MCF 10A (cell line): ENCODE results near the gene SETBP1. TPM values are rescaled to one million over a fixed set of nuclear protein-coding genes. Genes with fewer than 3 reads are reported as not detected.

Source experiments
- BruUV-seq: library from RNA; stranded (reverse); fragments of 400-500 nt; replicated peaks from 2 replicates; lab custom pipeline; 2021; lab: Mats Ljungman, UMichigan
- CTCF ChIA-PET: fragments of 300-600 bp; sonication (Branson Sonifier 250); formaldehyde crosslinking; extraction: SDS; loops from one replicate; lab custom pipeline; 2021; ENCODE audit warnings: antibody characterized with exemption, inconsistent platforms; lab: Yijun Ruan, JAX
- POLR2A ChIA-PET: fragments of 300-600, 350-650 bp; sonication (Branson Sonifier 250); formaldehyde crosslinking; extraction: SDS; loops from one replicate; lab custom pipeline; 2020; ENCODE audit warnings: antibody characterized with exemption, inconsistent platforms; lab: Yijun Ruan, JAX
- DNase-seq: peaks from one replicate; pipeline ENCODE4 v3.0.0-alpha.2; 2018; ENCODE audit not compliant: unreplicated experiment
- H3K27ac Mint-ChIP-seq: one replicate; pipeline ENCODE4 v1.8.0; 2022; ENCODE audit warnings: mild to moderate bottlenecking, low read depth, mixed read lengths; ENCODE audit not compliant: unreplicated experiment
- H3K27me3 Mint-ChIP-seq: one replicate; pipeline ENCODE4 v1.8.0; 2022; ENCODE audit warnings: mixed read lengths; ENCODE audit not compliant: insufficient read depth, unreplicated experiment
- H3K36me3 Mint-ChIP-seq: one replicate; pipeline ENCODE4 v1.8.0; 2022; ENCODE audit warnings: mild to moderate bottlenecking, moderate library complexity, mixed read lengths; ENCODE audit not compliant: insufficient read depth, unreplicated experiment
- H3K4me1 Mint-ChIP-seq: one replicate; pipeline ENCODE4 v1.8.0; 2022; ENCODE audit warnings: mixed read lengths; ENCODE audit not compliant: insufficient read depth, unreplicated experiment
- H3K4me3 Mint-ChIP-seq: one replicate; pipeline ENCODE4 v1.8.0; 2022; ENCODE audit warnings: mild to moderate bottlenecking, moderate library complexity, mixed read lengths; ENCODE audit not compliant: unreplicated experiment
- H3K9me3 Mint-ChIP-seq: one replicate; pipeline ENCODE4 v1.8.0; 2022; ENCODE audit warnings: mixed read lengths; ENCODE audit not compliant: unreplicated experiment
- CTCF ChIP-seq: fragments of 200-600 bp; IDR thresholded peaks from one replicate; pipeline ENCODE4 v1.8.0; 2022; ENCODE audit warnings: antibody characterized with exemption, mild to moderate bottlenecking; ENCODE audit not compliant: unreplicated experiment
- intact Hi-C: fragments of 100-400 bp; cut with micrococcal nuclease; formaldehyde crosslinking; loops from 2 replicates; pipeline ENCODE4 v1.14.1; 2022
- total RNA-seq: library from RNA; stranded (reverse); gene quantifications from 2 replicates; pipeline ENCODE4 v1.2.3, GENCODE V29; 2022

The SETBP1 gene
- total RNA-seq, 1 experiment from 2014 or later: 4.8 TPM

DNA sequence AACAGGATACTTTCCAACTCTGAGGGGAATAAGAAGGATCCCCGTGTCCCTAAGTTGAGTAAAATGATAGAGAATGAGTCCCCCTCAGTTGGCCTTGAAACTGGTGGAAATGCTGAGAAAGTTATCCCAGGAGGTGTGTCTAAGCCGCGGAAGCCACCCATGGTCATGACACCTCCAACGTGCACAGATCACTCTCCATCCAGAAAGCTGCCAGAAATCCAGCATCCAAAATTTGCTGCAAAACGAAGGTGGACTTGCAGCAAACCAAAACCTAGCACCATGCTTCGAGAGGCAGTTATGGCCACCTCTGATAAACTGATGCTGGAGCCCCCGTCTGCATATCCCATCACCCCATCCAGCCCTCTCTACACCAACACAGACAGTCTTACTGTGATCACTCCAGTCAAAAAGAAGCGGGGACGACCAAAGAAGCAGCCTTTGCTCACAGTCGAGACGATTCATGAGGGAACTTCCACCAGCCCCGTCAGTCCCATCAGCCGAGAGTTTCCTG, 270.1 kb downstream of the SETBP1 start:
- no peaks in the 10 kb centered on the region for H3K4me1 Mint-ChIP-seq
- no peak overlapping the region for H3K27ac Mint-ChIP-seq
- H3K36me3 Mint-ChIP-seq: no peaks in the 10 kb centered on the region
- ChIA-PET POLR2A (interaction anchor here (0.9 kb wide), 1 partner anchor 44 kb away, joined by 3 read pairs; no protein-coding TSS in a partner anchor), CTCF (interaction anchor here (0.6 kb wide), 1 partner anchor 490 kb away, joined by 3 read pairs; no protein-coding TSS in a partner anchor)
- no peaks in the 10 kb centered on the region for H3K9me3 Mint-ChIP-seq
- no peak for TF ChIP-seq CTCF
- BruUV-seq: no TSS peak
- no peak for DNase-seq
- no peak overlapping the region for H3K4me3 Mint-ChIP-seq
- H3K27me3 Mint-ChIP-seq: no peaks in the 10 kb centered on the region
- intact Hi-C loops: no loop called here

- no peak overlapping the region for H3K4me3 Mint-ChIP-seq
- no peaks in the 10 kb centered on the region for H3K4me1 Mint-ChIP-seq
- intact Hi-C loops: no loop called here
Observed at GRCh38 chr18:44951748-44952147, 271.1 kb downstream of the SETBP1 start.

GRCh38 chr18:44954257-44954656, 273.6 kb downstream of the SETBP1 start:
- TF ChIP-seq CTCF: no peak
- no peaks in the 10 kb centered on the region for H3K27me3 Mint-ChIP-seq
- H3K36me3 Mint-ChIP-seq: no peaks in the 10 kb centered on the region
- H3K27ac Mint-ChIP-seq: no peak overlapping the region
- DNase-seq: no peak
- H3K4me1 Mint-ChIP-seq: peaks cover 13% of the 10 kb centered on the region
- BruUV-seq: no TSS peak
- ChIA-PET POLR2A (no interaction called here), CTCF (no interaction called here)
- no peak overlapping the region for H3K4me3 Mint-ChIP-seq
- intact Hi-C loops: no loop called here
- H3K9me3 Mint-ChIP-seq: no peaks in the 10 kb centered on the region

More at GRCh38 chr18:44951748-44952147, 271.1 kb downstream of the SETBP1 start:
- CTCF ChIA-PET: interaction anchor here (0.6 kb wide), 1 partner anchor 489 kb away, joined by 3 read pairs; no protein-coding TSS in a partner anchor
- no peak overlapping the region for H3K27ac Mint-ChIP-seq
- H3K27me3 Mint-ChIP-seq: no peaks in the 10 kb centered on the region
- no peaks in the 10 kb centered on the region for H3K9me3 Mint-ChIP-seq
- TF ChIP-seq CTCF: no peak
- POLR2A ChIA-PET: no interaction called here
- no peak for DNase-seq
- BruUV-seq: no TSS peak
- no peaks in the 10 kb centered on the region for H3K36me3 Mint-ChIP-seq

DNA sequence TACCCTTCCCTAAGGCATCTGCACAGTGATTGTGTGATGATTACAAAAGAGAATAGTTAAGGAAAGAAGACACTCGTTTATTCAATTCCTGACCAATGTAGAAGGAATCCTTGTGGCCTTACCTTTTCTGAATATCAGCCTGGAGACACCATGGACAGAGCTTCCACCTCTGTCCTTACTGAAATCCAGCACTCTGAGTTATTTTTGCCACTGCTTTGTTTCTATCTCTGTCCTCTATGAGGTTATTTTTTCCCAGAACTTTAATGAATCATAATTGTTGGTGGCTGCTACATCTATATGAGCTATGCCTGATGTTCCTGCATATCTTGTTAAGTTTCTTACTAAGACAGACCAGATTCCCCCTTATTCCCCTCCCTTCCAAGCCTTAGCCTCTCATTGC, 275.1 kb downstream of the SETBP1 start:
- ChIA-PET POLR2A (interaction anchor here (0.6 kb wide), 1 partner anchor 1355 kb away, joined by 3 read pairs; no protein-coding TSS in a partner anchor), CTCF (interaction anchor here (0.6 kb wide), 1 partner anchor 300 kb away, joined by 3 read pairs; no protein-coding TSS in a partner anchor)
- H3K4me3 Mint-ChIP-seq: no peak overlapping the region
- no peak for TF ChIP-seq CTCF
- H3K4me1 Mint-ChIP-seq: peaks cover 18% of the 10 kb centered on the region
- no peak overlapping the region for H3K27ac Mint-ChIP-seq
- H3K36me3 Mint-ChIP-seq: no peaks in the 10 kb centered on the region
- intact Hi-C loops: no loop called here
- H3K9me3 Mint-ChIP-seq: no peaks in the 10 kb centered on the region
- DNase-seq: no peak
- BruUV-seq: no TSS peak
- H3K27me3 Mint-ChIP-seq: no peaks in the 10 kb centered on the region
